Fibroblast of skin of back (primary cell): ENCODE results near the gene WDR18. TPM values are rescaled to one million over a fixed set of nuclear protein-coding genes. Genes with fewer than 3 reads are reported as not detected.
A peak's percentile ranks its signal among the peaks of the same experiment; 100 is the strongest.

Experiments used
- DNase-seq: peaks from one replicate; pipeline ENCODE4 v3.0.0-alpha.2; 2013
- polyA plus RNA-seq, 2 experiments: library from polyadenylated mRNA; unstranded; fragments of 120-200 nt; gene quantifications; one replicate each; pipeline ENCODE4 v1.2.1, GENCODE V29; 2013; ENCODE audit not compliant: insufficient read length in 2 of 2

Gene WDR18, protein sequence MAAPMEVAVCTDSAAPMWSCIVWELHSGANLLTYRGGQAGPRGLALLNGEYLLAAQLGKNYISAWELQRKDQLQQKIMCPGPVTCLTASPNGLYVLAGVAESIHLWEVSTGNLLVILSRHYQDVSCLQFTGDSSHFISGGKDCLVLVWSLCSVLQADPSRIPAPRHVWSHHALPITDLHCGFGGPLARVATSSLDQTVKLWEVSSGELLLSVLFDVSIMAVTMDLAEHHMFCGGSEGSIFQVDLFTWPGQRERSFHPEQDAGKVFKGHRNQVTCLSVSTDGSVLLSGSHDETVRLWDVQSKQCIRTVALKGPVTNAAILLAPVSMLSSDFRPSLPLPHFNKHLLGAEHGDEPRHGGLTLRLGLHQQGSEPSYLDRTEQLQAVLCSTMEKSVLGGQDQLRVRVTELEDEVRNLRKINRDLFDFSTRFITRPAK
- 68.1 TPM for polyA plus RNA-seq (2013, experiment 1 of 2; ENCODE audit: insufficient read length)
- 42.2 TPM for polyA plus RNA-seq (2013, experiment 2 of 2; ENCODE audit: insufficient read length)

DNA sequence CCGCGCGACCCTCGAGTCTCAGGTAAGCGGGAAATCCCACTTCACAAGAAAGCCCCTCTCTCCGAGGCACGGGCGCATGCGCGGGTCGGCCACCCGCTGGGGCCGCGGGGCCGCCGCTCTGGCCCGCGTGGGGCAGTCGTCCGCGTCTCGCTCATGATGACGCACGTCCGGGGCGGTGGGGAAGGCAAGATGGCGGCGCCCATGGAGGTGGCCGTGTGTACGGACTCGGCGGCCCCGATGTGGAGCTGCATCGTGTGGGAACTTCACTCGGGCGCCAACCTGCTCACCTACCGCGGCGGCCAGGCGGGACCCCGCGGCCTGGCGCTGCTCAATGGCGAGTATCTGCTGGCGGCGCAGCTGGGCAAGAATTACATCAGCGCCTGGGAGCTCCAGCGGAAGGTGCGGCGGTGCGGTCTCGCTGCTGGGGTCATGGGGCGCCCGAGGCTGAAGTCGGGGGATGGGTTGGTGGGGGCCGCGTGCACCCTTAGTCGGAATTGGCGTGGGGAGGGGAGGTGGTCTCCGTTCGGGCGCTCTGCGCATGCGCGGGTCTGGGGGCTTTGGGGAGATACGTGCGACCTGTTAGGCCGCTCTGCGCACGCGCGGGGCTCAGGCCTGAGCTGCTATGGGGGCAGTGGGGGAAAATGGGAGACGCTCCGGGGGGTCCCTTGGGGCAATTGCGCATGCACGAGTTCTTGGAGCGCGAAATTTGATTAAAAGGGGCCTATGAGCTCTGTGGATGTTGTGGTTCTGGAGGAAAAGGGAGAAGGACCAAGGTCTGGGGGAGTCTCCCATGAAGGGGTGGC lies at the start of gene WDR18:
TSS of gene WDR18 (plus strand) at position 181 of the 803 bp plus-strand sequence. CDS start at position 190, 9 bp downstream.
- DNase-seq = peak; percentile 88

DNA sequence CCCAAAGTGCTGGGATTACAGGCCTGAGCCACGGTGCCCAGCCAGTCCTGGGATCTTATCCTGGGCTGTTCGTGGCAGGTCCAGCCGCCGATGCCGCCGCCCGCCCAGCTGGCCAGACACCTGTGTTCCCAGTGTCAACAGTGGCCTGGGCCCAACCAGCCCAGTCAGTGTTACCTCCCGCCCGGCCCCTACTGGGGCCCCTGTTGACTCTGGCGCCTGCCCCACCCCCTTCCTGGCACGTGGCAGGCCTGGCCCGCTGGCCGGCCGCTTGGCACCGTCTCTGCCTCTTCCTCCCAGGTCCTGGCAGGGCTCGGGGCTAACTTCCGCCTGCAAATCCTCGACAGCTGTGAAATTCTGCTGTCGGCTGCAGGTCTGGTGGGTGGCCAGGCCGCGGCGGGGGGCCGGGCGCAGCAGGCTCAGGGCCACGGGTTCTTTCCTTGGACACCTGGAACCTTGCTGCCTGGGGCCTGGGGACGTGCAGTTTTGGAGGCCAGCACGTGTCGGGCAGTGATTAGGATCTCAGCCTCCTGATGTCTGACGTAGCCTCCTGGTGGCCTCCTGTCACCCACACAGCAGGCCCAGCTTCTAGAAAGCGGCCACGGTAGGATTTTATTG lies 49.2 kb upstream of the WDR18 start:
- no peak for DNase-seq

DNA sequence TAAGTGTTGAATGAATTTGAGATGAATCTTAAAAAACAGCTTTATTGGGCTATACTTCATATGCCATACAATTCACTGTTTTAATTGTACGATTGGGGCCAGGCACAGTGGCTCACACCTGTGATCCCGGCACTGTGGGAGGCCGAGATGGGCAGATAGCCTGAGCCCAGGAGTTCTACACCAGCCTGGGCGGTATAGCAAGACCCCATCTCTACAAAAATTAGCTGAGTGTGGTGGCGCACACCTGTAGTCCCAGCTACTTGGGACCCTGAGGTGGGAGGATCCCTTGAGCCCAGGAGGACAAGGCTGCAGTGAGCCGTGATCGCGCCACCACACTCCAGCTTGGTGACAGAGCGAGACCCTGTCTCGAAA lies 48.0 kb upstream of the WDR18 start:
- DNase-seq = no peak

DNA sequence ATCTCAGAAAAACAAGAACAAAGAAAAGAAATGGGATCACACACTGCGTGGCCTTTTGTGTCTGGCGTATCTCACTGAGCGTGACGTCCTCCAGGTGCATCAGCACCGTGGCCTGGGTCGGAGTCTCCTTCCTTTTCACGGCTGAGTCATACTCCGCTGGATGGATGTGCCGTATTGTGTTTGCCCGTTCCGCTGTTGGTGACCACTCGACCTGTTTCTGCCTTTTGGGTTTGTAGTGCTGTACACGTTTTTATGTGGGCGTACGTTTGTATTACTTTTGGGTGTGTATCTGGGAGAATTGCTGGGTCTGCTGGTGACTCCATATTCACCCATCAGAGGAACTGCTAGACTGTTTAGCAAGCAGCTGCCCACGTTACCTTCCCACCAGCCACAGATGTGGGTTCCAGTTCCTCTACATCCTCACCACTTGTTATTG lies 46.9 kb upstream of the WDR18 start:
- DNase-seq = no peak

DNA sequence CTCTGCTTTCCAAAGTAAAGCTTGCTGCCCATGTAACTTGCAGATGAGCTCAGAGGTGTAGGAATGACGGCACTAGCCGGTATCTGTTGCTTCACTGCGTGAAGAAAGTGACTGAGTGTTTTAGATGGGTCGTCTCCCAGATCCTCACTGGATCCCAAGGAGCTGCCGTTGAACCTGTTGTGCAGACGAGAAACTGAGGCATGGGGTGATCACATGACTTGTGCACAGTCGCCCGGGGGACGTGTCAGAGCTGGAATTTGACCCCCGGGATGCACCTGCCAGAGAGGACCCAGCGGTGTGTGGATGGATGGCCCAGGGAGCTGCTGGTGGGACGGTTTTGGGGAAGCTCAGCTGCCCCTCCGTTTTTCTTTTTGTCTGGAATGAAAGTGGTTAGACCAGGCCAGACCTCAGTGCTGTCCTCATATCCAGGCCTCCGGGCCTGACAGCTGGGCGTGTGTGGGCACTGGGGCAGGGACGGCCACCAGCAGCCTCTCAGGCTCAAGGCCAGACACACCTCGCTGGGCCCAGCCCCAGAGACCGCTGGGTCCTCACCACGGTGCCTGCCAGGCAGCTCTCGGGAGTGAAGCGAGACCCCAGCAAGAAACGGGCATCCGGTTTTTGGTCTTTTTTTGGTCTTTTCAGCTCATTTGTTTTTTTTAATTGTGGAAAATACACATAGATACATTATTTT lies 45.8 kb upstream of the WDR18 start:
- no peak for DNase-seq

DNA sequence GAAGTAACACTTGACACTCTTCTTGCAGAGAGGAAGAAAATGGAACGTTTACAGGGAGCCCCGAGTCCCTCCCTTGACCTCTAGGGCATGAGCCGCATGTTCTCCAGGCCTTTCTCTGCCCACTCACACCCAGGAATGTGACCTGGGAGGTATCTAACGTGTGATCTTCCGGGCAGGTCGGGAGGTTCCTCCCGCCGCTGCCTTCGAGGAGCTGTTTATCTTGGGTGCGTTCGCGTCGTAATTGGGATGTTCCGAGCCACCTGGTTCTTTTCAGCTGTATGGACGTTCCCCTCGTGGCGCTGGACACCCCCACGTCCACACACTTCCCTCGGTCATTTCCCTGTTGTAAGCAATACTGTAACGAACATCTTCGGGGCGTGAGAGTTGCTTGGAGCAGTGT lies 44.7 kb upstream of the WDR18 start:
- no peak for DNase-seq

DNA sequence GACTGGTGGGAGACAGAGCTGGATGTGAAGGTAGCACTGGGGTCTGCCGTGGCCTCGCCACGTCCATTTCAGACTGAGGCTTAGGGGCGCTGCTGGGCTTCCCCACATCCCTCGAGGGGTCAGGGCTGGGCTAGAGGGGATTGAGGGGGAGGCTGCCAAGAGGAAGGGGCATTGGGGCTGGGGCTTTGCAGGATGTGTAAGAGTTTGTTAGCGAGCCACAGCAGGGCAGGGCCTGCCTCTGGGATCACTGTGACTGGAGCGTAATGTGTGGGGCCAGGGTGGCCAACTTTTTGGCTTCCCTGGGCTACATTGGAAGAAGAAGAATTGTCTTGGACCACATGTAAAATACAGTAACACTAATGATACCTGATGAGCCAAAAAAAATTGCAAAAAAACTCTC lies 44.2 kb upstream of the WDR18 start:
- DNase-seq = no peak

DNA sequence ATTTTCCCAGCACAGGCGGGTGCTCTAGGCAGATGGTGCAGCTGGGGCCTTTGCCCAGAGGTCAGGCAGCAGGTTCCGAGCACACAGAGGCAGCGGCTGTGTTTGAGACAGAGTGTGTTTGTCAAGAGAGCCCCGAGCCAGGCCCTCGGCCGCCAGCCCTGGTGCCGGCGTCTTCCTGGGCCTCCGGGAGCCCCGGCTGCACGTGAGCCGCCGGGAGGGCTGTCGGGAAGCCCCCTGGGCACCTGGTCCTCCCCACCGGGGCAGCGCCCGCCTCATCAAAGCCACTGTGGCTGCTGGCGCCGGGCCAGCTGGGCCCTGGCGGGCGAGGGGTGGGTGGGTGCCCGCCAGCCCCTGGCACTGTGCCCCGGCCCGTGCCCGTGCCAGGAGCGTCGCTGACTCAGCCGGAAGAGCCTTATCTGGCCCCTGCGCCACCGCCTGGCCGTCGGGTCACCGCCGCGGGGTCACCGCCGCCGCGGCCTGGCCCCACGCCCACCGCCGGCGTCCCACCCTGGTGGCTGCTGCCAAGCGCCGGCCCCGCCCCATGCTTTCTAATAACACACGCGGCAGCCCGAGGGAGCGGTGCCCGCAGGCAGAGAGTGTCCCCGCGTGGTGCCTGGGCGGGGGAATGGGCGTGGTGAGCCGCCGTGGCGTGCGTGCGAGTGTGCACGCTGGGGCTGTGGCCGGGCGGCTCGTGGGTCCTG lies 43.4 kb upstream of the WDR18 start:
- no peak for DNase-seq

DNA sequence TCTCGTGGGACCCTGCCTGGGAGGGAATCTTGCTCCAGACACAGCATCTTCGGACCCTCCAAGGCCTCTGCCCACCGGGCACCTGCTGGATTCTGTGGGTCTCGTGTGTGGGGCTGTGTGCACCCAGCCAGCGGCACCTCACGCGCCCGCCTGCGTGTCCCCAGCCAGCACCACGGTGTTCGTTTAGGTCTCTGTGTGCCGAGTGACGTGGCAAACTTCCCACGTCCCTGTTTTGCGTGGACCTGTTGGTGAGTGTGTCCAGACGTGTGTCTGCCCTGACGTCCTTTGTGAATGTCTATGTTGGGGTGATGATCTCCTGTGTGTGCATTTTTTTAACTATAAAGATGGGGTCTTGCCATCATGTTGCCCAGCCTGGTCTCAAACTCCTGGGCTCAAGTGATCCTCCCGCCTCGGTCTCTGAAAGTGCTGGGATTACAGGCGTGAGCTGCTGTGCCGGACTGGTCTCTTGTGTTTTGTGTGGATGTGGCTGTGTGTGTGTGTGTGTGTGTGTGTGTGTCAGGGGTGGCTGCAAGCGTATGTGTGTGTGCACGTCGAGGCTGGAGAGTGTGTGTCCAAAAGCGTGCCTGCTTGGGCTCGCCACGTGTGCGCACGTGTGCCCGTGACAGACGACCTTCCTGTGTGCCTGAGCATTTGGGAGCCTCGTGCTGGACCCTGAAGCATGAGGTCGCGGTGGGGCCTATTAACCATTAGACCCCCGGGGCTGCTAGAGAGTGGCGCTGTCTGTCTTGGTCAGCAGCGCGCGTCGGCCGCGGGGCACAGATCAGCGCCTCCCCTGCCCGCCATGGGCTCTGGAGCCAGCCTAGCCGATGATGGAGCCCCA lies 42.6 kb upstream of the WDR18 start:
- no peak for DNase-seq

DNA sequence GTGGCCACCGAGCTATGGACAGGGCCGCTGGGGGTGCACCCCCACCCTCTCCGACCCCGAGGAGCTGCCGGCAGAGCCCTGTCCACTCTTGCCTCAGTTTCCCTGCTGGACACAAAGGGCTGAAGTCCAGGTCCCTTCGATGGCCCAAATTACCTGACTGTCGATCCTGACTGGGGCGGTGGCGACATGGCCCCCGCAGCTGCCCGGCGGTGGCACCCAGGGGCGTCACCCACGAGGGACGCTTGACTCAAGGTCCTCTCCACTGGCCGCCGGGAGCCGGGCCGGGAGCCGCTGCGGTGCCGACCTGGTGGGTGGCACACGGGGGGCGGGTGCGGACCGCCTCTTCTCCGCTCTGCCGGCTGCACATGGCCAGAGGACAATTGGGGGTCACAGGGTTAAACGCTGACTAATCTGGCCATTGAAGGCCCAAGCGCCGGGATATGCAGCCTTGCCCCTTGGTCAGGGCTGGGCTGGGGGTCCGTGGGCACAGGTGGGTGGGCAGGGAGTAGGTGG lies 42.0 kb upstream of the WDR18 start:
- DNase-seq = no peak

DNA sequence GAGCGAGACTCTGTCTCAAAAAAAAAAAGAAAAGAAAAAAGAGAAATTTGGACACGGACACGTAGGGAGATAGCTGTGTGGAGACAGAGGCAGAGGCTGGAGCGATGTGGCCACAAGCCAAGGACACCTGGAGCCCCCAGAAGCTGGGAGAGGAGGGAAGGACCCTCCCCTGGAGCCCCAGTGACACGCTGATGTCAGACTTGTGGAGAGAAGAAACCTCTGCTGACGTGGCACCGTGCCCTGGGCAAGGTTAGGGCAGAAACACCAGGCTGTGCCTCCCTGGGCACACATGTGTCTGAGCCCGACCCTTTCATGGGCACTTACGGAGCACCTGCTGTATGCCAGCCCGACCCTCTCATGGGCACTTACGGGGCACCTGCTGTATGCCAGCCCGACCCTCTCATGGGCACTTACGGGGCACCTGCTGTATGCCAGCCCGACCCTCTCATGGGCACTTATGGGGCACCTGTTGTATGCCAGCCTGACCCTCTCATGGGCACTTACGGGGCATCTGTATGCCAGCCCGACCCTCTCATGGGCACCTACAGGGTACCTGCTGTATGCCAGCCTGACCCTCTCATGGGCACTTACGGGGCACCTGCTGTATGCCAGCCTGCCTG lies 40.5 kb upstream of the WDR18 start:
- DNase-seq = no peak

DNA sequence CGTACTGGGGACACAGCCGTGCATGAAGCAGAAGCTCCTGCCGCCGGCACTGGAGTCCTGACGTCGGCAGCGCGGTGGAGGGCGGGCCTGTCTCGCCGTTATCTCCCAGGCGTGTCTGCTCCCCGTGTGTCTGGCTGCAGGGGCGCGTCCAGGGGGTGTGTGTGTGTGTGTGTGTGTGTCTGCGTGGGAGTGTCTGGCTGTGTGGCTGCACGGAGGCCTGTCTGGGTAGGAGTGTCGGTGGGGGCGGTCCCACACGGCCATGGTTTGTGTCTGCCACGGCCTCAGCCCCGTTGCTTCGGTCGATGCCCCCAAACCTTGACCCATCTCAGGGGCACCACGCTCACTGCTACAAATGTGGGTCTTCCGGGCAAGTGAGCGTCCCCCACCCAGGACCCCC lies 40.0 kb upstream of the WDR18 start:
- DNase-seq = no peak

DNA sequence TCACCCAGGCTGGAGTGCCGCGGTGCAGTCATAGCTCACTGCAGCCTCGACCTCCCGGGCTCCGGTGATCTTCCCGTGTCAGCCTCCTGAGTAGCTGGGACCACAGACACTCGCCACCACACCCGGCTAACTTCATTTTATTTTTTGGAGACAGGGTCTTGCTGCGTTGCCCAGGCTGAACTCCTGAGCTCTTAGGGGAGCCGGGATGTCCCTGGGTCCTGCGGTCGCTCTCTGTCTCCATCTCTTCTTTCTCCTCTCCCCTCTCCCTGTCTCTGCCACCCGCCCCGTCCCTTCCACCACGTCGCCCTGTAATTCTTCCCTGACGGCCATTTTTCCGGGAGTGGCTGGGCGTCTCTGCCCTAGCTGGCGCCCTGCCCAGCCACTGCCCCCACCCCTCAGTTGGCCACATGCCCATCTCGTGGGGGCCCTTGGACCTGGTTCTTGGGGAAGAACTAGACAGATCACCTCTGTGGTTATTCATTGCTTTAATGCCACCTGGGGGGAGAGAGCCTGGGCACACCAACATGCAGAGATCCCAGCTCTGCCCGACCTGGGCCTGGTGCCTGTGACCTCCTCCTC lies 39.4 kb upstream of the WDR18 start:
- no peak for DNase-seq

DNA sequence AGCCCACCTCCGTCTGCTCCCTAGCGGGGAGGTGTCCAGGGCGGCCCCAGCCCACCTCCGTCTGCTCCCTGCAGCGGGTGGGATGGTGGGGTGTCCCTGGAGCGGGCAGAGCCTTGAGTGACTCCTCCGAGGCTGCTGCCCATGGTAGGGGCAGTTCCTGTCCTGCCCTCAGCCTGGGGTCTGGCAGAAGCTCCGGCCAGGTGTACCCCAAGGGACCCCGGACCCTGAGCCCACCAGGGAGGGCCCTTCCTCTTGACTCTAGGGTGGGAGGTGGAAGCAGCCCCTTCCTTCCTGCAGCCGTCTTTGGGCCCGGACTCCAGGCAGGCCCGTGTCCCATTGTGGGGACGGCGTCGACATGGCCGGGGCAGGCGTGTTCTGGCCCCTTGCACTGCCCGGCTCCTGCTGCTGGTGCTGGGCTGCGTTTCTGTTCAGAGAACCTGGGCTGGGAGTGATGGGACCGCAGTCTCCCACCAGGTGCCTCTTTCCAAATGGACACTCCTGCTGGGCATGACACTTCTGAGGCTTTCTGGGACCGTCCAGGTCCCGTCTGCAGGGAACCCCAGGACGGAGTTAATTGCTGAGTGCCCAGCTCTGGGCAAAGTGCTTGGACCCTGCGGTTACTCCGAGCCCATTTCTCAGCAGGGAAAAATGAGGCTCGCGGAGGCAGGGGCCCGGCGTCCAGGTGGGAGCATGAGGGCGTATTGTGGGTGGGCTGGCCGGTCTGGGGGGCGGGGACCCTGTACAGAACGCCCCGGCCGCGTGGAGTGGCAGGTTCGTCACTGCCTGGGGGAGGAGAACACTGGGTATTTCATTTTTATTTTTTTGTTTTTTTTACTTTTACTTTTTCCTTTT lies 38.5 kb upstream of the WDR18 start:
- no peak for DNase-seq

DNA sequence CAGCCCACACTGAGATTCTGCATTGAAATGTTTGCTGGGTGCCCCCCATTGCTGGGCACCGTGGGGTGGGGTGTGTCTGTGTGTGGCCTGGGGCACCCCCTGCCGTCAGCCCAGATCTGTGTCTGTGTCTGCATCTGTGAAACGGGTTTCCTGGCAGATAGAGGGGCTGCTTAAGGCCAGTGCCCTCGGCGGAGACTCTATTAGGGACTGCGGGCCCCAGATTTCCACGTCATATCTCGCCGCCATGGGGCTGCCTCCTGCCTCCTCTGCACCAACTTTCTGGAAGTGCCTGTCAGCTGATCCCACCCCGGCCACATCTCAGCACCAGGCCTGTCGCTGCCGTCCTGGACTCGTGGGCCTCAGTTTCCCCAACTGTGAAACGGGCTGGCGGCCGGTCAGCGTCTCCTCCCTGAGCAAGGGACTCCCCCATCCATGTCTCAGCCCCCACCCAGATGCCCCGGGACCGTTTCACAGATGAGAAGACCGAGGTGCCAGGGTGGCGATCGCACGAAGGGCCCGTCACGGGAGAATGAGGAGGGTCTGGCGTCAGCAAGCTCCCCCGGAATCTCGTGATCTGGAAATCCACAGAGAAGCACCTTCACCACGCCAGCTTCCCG lies 36.9 kb upstream of the WDR18 start:
- DNase-seq = no peak

DNA sequence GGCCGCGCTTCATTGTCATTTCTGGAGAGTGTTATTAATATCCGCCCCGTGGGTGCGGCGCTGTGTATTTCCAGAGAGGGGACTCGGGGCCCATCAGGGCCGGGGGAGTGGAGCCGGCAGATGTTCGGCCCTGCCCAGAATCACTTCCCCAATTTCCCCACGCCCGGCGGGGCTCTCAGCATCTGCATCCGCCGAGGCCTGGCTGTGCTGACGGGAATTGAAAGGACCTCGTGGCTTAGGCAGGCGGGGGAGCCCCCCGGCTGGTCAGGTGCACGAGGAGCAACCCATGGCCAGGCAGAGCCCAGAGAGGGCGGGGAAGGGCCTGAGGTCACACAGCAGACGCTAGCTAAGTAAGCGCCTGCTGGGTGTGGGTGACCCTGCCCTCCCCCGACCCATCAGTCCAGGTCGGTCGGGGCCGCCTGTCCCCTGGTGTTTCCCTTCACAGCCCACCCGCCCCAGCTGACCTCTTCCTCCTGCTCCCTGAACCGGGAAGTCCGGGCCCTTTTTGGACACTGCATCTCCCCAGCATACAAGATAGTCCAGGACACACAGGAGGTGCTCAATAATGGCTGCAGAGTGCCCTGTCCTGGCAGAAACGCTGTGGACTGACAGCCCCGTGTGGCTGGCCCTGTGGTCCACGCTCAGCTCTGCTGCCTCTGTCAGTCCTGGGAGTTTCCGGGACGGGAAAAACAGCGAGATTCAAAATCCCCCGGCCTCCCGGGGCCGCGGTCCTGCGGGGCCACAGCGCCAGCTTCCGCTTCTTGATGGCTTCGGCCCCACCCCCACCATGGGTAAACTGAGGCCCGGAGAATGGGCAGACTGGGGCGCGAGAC lies 36.2 kb upstream of the WDR18 start:
- no peak for DNase-seq

DNA sequence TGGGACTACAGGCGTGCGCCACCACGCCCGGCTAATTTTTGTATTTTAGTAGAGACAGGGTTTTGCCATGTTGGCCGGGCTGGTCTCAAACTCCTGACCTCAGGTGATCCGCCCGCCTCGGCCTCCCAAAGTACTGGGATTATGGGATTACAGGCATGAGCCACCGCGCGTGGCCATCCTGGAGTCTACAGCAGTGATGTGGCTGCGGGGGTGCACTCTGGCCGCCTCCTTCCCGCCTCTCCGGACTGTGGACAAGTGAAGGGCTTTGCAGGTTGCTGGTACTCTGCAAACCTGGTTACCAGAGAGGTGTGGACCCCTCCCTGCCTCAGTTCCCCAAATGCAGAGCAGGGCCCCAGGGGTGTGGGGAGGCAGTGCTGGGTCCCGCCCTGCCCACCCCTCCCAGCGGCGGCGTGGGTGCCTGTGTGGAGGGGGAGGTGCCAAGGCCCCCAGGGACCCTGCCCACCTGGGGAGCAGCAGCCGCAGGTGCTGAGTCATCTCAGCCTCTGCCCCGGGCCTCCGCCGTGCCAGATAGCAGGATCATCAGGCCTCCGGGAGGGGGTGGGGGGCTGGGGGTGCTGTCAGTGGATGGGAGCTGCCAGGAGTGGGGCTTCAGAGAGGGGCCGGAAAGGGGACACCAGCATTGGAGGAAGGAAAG lies 35.2 kb upstream of the WDR18 start:
- DNase-seq = no peak
